ENCODE measurements around the gene TRIM31.

GRCh38 chr6:30093951-30094661, 18.8 kb downstream of the TRIM31 start:
- TF ChIP-seq POLR2A (IDR thresholded peaks at IDR 0.05; ENCODE audit: low read depth, low read length): no peak
- no peak for TF ChIP-seq CTCF (IDR thresholded peaks at IDR 0.05 in 2 of 3, conservative IDR thresholded peaks at IDR 0.05 in 1 of 3; ENCODE audit: control insufficient read depth in 2 of 3, extremely low read depth in 1 of 3, insufficient read depth in 1 of 3, low read depth in 3 of 3, low read length in 3 of 3)
- TF ChIP-seq SIX5 (IDR thresholded peaks at IDR 0.05; ENCODE audit: low read depth, low read length, severe bottlenecking): no peak
- no peak for TF ChIP-seq PML (IDR thresholded peaks at IDR 0.05; ENCODE audit: low read length)
- no peak for TF ChIP-seq KAT2A (conservative IDR thresholded peaks at IDR 0.05; ENCODE audit: control insufficient read depth, low read depth, low read length)
- TF ChIP-seq JUND (IDR thresholded peaks at IDR 0.05; ENCODE audit: low read depth, low read length): no peak
- TF ChIP-seq TAF1 (IDR thresholded peaks at IDR 0.05; ENCODE audit: borderline replicate concordance, low read depth, low read length): no peak
- TF ChIP-seq MAX (IDR thresholded peaks at IDR 0.05; ENCODE audit: low read depth, low read length): no peak
- no peak for TF ChIP-seq RAD21 (IDR thresholded peaks at IDR 0.05; ENCODE audit: insufficient read depth, low read depth, low read length)
- TF ChIP-seq RAD51 (IDR thresholded peaks at IDR 0.05): no peak
- no peak for TF ChIP-seq POLR2AphosphoS5 (IDR thresholded peaks at IDR 0.05; ENCODE audit: low read length)
- no peak for TF ChIP-seq BACH1 (IDR thresholded peaks at IDR 0.05; ENCODE audit: borderline replicate concordance)
- TF ChIP-seq SREBF1 (IDR thresholded peaks at IDR 0.05; ENCODE audit: low read length): no peak
- TF ChIP-seq NR2C1 (IDR thresholded peaks at IDR 0.05): no peak

All from GM12878 (cell line).